Activated T-helper 1 cell treated with Interleukin-2 at 50 U/mL for 16 hours (primary cell): ENCODE data around the gene E2F7.
"Not testable (repeated sequence)": the region's sequence is repeated elsewhere in the genome, so short reads cannot be mapped to it uniquely, and the experiment has no call there.

Experiments used
- DNase-seq: peaks from one replicate; pipeline ENCODE4 v3.0.0-alpha.2; 2020; ENCODE audit warnings: low read depth

The E2F7 gene, protein sequence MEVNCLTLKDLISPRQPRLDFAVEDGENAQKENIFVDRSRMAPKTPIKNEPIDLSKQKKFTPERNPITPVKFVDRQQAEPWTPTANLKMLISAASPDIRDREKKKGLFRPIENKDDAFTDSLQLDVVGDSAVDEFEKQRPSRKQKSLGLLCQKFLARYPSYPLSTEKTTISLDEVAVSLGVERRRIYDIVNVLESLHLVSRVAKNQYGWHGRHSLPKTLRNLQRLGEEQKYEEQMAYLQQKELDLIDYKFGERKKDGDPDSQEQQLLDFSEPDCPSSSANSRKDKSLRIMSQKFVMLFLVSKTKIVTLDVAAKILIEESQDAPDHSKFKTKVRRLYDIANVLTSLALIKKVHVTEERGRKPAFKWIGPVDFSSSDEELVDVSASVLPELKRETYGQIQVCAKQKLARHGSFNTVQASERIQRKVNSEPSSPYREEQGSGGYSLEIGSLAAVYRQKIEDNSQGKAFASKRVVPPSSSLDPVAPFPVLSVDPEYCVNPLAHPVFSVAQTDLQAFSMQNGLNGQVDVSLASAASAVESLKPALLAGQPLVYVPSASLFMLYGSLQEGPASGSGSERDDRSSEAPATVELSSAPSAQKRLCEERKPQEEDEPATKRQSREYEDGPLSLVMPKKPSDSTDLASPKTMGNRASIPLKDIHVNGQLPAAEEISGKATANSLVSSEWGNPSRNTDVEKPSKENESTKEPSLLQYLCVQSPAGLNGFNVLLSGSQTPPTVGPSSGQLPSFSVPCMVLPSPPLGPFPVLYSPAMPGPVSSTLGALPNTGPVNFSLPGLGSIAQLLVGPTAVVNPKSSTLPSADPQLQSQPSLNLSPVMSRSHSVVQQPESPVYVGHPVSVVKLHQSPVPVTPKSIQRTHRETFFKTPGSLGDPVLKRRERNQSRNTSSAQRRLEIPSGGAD

DNA sequence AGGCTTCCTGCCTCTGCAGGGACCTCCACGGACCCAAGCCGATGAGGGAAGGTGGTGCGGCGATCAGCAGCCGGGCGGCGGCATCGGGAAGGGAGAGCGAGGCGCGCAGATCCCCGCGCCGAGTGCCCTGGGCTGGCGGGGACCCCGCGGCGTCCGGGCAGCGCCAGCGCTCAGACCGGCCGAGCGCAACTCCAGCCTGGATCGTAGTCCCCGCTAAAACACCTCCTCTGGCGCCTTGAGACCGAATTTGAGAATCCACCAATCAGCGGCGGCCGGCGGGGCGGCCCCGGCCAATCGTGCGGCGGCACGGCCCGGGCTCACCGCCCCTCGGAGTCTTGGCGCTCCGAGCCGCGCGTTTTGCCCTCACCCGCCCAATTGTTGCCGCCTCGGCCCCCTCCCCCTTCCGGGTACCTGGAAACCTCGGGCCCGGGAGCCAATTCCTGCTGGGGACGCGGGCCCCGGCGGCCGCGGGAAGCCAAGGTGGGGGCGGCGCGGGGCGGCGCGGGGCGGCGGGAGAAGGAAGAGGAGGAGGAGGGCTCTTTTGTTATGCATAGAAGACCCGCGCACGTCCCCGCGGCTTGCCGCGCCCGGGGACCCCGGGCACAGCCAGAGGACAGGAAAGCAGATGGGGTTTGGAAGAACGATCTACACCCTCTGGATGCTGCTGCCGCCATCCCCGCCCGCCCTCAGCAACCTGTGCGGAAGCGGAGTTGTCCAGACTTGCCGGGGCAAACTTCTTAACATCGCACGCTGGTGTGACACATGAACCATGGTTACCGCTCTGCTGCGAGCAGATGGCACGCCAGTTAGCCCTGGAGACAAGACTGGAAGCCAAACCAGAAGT, at the start of gene E2F7:
E2F7 (minus strand) TSS at position 209 of the 844 bp plus-strand sequence. CDS start 934 bp downstream, outside the sequence.
- DNase-seq = peak; percentile 66

GRCh38 chr12:77113971-77114370, 48.6 kb upstream of the E2F7 start:
- DNase-seq = no peak

- no peak for DNase-seq
Observed at GRCh38 chr12:77108707-77109106, 43.3 kb upstream of the E2F7 start.

DNA sequence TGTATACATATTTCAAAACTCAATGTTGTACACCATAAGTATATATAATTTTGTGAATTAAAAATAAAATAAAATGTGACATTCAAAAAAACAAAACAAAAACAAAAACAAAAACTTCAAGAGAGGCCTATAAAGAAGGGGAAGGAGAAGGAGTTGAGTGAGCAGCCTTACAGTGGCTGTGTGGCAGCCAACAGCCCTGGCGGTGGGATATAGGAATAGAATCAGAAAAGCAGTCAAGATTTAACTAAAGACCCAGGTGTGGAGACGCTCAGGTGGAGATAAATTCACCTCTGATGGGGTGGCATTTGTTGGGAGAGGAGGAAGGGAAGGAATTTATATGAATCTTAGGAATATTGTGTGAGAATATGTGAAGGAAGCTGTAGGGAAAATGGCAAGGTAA, 41.8 kb upstream of the E2F7 start:
- DNase-seq = no peak

- DNase-seq = no peak
Observed at GRCh38 chr12:77104792-77105191, 39.4 kb upstream of the E2F7 start.

GRCh38 chr12:77104286-77104685, 38.9 kb upstream of the E2F7 start:
- no peak for DNase-seq

DNA sequence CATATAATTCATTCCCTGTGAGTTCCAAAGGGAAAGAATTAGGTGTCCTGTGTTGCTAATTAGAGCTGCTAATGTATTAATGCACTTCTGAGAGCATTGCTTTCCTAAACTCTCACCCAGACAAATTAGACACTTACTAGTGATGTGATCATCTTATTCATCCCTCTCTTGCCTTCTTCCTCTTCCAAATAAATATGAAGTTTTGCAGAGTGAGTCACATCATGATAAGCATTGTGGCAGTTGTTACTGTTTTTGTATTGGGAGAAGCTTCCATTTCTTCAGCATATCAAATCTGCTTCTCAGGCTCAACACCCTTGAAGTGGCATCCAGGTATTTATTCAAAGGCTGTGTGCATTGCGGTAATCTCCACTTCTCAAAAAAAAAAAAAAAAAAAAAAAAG, 37.3 kb upstream of the E2F7 start:
- no peak for DNase-seq

- DNase-seq = no peak
Observed at GRCh38 chr12:77102123-77102522, 36.8 kb upstream of the E2F7 start.

DNA sequence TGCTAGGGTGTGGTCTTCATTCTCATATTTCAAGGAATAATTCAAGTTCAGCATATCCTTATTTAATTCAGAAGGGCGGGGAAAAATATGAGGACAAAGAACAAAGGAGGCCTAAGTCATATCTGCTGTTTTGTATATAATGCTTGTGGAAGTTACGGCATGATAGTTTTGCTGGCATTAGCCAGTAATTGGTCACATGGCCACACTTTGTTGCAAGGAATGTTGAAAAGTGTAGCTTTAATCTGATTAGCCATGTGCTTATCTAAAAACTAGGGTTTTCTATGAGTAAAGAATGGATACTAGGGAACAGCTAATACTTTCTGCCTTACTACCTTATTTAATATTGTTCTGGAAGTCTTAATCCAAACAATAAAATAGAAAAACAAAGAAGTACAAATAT, 34.4 kb upstream of the E2F7 start:
- DNase-seq = no peak

DNA sequence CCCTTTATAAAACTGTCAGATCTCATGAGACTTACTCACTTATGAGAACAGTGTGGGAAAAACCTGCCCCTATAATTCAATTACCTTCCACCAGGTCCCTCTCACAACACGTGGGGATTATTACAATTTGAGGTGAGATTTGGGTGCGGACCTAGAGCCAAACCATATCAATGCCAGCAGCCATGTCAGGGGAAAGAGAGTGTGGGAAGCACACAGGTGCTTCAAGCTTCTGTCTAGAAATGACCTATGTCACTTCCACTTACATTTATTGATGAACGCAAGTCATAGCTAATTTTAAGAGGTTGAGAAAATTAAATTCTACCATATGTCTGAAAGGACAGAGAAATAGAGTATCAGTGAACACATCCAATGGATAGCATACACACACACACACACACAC, 32.5 kb upstream of the E2F7 start:
- no peak for DNase-seq

DNA sequence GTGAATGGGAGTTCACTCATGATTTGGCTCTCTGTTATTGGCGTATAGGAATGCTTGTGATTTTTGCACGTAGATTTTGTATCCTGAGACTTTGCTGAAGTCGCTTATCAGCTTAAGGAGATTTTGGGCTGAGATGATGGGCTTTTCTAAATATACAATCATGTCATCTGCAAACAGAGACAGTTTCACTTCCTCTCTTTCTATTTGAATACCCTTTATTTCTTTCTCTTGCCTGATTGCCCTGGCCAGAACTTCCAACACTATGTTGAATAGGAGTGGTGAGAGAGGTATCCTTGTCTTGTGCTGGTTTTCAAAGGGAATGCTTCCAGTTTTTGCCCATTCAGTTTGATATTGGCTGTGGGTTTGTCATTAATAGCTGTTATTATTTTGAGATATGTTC, 26.9 kb upstream of the E2F7 start:
- DNase-seq = not testable (repeated sequence)

GRCh38 chr12:77089686-77090220, 24.4 kb upstream of the E2F7 start:
- DNase-seq = no peak

GRCh38 chr12:77087427-77087826, 22.1 kb upstream of the E2F7 start:
- DNase-seq = no peak

GRCh38 chr12:77082021-77082420, 16.7 kb upstream of the E2F7 start:
- DNase-seq = no peak

- no peak for DNase-seq
Observed at GRCh38 chr12:77079631-77080030, 14.3 kb upstream of the E2F7 start.

DNA sequence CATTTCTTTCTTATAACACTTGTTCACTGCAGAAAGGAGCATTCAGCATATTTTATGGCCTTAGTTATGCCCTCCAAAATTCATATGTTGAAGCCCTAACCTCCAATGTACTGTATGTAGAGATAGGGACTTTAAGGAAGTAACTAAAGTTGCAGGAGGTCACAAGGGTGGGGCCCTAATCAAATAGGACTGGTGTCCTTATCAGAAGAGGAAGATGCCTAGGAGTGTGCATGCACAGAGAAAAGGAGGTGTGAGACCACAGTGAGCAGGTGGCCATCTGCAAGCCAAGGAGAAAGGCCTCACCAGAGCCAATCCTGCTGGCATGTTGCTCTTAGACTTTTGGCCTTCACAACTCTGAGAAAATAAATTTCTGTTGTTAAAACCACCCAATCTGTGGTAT, 12.9 kb upstream of the E2F7 start:
- no peak for DNase-seq

DNA sequence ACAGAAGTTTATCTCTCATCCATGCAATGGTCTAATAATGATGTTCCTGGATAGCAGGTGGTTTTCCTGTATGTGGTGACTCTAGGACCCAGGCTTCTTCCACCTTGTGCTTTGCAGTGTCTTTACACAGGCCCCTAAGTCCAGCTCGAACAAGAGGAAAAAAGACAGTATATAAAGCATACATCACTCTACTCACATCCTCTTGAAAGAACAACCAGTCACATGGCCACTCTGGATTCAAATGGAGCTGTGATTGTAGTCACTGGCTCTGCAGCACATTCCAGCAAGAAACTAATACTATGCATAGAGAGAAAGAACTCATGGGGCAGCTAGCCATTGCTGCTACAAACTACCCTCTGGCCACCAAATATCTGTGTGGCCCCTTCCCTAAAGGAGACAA, 11.5 kb upstream of the E2F7 start:
- no peak for DNase-seq

- not testable (repeated sequence) for DNase-seq
Observed at GRCh38 chr12:77073894-77074293, 8.5 kb upstream of the E2F7 start.

DNA sequence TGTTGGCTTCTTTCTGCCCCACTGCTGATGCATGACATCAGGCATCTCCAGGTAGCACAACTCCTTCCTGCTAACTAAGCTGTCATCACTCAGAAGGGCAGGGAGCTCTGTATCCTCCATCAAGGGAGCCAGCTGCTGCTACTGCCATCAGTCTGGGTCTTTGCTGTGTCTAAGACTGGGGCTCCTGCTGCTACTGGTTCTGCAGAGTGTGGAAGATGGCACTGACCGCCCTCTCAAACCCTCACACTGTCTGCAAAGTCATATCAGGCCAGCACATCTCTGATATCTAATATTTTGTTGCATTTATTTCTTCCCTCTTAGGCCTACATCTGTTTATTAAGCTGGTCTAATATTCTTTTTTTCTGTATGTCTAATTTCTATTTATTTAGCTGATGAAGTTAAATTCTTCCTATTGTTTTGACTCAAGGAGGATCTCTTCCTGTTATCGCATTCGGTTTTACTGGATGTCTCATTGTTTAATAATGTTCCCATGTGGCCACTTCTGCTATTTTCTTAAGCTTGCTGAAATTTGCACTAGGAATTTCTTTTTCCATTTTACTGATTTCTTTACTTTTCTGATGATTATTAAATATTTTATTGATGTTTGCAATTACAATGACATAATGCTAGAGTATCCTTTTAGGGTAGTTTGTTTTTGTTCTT, 7.6 kb upstream of the E2F7 start:
- DNase-seq = no peak

DNA sequence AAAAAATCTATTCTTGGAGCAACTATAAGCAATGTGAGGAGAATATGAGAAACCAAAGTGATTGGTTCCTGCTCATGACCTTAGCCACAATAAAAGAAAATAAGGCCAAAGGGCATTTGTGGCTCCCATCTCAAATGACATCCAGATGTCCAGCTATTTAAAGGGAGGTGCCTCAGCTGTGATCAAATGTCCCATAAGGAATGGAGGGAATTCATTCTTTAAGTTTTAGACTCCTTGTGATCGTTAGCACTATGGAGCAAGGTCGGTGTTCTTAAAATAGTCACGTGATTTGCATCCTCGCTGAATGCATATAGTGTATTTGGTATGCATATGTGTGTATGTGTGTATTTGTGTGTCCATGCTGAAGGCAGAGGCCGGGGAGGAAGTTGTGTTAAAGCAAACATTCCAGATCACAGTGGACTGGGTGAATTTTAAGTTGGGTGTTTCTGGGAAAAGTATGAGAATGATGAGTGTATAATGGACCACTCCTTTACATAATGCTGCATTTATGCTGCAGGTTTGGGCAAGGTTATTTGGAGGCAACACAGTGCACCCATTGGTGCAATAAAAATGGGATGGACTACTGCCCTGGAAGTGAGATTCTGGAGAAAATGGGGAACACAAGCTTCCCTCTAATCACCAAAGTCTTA, 5.6 kb upstream of the E2F7 start:
- no peak for DNase-seq

- no peak for DNase-seq
Observed at GRCh38 chr12:77070382-77070781, 5.0 kb upstream of the E2F7 start.
